ENCODE measurements around the gene PRAC2.

DNA sequence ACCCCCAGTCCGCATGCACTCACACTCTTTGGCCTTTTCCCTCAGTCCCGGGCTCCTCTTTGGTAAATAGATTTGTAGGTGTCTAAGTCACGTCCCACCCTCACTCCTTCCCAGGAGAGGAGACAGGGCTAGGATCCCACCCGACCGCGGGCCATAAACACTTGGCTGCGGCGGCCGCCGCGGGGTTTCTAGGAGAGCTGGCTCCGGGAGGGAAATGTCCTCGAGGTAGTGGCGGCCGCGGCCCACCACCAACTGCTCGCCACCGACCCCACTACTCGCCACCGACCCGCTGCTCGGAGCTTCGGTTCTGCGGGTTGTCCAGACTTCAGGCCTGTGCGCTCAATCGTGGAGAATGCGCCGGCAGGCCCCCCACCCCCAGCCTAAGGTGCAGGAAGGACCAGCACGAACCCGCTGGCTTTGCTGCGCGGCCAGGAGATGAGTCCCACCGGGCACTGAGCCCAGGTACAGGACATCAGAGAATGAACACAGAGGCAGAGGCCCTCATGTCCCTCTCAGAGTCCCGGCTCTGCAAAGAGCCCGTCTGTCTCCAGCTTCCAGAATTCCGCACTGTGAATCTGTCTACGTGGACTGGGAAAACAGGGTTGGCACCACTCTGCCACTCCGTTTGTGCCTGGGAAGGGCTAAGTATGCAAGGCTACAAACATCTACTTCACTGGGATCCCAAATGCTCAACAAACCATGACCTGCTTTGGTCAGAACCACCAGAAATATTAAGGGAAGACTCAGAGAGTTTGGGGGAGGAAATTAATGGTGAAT lies 2.5 kb downstream of the PRAC2 start:
- TF ChIP-seq, protein P1, sequence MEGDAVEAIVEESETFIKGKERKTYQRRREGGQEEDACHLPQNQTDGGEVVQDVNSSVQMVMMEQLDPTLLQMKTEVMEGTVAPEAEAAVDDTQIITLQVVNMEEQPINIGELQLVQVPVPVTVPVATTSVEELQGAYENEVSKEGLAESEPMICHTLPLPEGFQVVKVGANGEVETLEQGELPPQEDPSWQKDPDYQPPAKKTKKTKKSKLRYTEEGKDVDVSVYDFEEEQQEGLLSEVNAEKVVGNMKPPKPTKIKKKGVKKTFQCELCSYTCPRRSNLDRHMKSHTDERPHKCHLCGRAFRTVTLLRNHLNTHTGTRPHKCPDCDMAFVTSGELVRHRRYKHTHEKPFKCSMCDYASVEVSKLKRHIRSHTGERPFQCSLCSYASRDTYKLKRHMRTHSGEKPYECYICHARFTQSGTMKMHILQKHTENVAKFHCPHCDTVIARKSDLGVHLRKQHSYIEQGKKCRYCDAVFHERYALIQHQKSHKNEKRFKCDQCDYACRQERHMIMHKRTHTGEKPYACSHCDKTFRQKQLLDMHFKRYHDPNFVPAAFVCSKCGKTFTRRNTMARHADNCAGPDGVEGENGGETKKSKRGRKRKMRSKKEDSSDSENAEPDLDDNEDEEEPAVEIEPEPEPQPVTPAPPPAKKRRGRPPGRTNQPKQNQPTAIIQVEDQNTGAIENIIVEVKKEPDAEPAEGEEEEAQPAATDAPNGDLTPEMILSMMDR (IDR thresholded peaks at IDR 0.05; ENCODE audit: low read length) = no peak
- TF ChIP-seq EZH2 (IDR thresholded peaks at IDR 0.05; ENCODE audit: borderline replicate concordance, low read length) = no peak

Measured in OCI-LY1 (cell line).